GM19099 (cell line): ENCODE results near the gene ENPP7.

ENCODE experiments used
- POLR2A ChIP-seq: IDR thresholded peaks from 3 replicates; pipeline ENCODE4 v1.6.1; 2011; ENCODE audit warnings: low read depth; ENCODE audit not compliant: insufficient read length; ENCODE audit errors: extremely low read depth

The ENPP7 gene

DNA sequence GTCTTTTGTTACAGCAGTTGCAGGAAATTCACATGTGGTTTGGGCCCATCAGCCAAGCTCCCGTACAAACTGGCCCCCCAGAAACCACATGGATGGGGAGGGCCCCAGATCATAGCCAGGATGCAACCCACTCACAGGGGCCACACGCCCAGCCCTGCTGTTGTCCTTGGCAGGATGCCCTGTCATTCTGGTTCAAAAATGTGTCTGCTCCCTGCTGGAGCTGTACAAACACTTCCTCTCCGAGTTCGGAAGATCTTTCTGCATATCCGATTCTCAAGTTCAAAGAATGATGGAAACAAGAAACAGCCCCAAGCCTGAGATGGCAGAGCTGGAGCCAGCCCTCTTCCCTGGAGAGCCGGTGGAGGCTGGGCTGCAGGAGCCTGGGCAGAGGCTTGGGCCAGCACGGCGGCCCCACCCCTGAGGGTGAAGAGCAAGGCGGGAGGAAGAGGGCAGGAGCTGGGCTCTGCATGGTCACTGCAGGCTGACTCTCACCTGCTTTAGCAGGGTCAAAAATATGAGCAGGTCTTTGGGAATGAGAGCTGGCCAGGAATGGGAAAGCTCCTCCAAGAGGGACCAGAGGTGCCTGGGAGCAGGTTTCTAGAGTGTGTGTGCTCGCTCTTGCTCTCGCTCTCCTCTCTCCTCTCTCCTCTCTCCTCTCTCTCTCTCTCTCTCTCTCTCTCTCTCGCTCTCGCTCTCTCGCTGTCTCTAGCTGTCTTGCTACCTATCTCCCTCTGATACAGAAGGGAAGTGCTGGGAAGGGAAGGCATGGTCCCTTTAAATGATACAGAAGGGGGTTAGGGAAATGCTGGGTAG is 34.7 kb upstream of the ENPP7 start:
- TF ChIP-seq POLR2A = no peak

DNA sequence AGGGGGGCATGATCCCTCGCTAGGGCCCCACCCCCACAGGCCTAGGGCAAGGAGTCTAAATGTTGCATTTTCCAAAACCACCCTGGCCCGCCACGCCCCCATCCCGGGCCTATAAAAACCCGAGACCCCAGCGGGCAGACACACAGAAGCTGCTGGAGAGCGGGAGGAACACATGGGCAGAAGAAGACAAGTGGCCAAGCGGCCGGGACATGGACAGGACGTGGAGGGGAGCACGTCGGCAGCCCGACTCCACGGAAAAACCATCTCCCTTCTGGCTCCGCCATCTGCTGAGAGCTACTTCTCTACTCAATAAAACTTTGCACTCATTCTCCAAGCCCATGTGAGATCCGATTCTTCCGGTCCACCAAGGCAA is 34.1 kb upstream of the ENPP7 start:
- no peak for TF ChIP-seq POLR2A

DNA sequence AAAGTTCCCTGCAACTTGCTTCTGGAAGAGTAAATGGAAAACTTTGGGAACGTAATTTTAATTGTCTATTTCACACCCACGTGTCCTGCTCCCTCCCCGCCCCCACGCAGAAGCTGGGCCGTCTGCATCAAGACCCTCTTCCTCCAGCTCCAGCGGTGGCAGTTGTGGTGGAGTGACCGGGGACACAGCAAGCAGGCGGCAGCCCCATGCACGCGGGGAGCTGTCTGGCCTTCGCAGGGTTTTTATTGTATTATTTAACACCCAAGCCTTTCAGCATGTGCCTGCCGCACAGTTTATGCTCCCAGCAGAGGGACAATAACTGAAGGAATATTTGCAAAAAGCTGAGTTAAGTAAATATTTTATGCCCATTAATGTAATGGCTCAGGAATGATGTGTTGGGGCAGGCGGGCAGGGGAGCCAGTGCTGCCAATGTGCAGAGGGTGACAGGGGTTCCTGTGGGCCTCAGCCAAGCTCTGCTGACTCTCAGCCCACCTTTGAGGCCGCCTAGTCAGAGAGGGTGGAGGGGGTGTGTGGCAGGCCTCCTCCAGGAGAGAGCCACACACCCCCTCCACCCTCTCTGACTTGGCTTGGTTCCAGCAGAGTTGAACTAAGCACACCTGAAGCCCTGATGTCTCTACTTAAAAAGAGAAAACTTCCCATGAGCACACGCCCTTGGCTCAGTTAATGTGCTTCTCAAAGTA is 32.4 kb upstream of the ENPP7 start:
- TF ChIP-seq POLR2A = no peak

DNA sequence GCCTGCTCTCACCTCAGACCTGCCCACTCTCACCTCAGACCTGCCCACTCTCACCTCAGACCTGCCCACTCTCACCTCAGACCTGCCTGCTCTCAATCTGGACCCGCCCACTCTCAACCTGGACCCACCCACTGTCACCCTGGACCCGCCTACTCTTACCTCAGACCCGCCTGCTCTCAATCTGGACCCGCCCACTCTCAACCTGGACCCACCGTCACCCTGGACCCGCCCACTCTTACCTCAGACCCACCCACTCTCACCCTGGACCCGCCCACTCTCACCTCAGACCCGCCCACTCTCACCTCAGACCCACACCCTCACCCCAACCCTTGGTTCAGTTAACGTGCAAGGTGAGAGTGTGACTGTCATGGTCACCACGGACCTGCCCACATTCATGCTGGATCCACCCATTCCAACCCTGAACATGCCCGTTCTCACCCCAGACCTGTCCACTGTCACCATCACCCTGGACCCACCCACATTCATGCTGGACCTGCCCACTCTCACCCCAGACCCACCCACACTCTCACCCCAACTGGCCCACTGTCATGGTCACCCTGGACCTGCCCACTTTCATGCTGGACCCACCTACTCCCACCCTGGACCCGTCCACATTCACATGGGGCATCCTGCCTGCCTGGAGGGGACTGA is 31.2 kb upstream of the ENPP7 start:
- TF ChIP-seq POLR2A = no peak

DNA sequence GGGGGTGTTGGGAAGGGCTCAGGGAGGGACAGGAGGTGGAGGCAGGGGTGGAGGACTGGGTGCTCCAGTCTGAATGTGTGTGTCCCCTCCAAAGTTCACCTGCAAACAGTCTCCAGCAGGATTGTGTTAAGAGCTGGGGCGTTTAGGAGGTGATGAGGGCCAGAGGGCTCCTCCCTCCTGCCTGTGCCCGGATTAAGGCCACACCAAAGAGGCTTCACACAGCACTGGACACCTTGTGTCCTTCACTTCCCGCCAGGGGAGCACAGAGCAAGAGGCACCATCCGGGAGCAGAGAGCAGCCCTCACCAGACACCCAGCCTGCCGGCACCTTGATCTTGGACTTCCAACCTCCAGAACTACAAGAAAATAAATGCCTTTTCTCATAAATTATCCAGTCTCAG is 30.2 kb upstream of the ENPP7 start:
- TF ChIP-seq POLR2A = no peak

DNA sequence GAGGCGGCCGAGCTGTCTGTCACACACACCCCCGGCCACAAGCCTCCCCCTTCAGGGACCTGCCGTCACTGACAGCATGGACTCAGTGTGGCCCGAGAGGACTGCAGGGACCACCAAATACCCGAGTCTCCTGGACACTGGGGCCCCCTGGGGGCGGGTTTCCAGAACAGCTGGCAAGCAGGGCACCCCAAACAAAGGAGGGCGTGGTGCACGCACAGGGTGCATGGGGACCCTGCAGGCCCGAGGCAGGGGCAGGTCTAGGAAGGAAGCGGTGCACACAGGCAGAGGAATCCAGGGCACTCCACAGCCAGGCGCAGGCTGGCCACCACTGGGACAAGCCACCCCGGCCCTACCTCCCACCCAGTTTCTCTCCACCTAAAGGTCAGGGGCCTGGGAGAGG is 28.7 kb upstream of the ENPP7 start:
- no peak for TF ChIP-seq POLR2A

DNA sequence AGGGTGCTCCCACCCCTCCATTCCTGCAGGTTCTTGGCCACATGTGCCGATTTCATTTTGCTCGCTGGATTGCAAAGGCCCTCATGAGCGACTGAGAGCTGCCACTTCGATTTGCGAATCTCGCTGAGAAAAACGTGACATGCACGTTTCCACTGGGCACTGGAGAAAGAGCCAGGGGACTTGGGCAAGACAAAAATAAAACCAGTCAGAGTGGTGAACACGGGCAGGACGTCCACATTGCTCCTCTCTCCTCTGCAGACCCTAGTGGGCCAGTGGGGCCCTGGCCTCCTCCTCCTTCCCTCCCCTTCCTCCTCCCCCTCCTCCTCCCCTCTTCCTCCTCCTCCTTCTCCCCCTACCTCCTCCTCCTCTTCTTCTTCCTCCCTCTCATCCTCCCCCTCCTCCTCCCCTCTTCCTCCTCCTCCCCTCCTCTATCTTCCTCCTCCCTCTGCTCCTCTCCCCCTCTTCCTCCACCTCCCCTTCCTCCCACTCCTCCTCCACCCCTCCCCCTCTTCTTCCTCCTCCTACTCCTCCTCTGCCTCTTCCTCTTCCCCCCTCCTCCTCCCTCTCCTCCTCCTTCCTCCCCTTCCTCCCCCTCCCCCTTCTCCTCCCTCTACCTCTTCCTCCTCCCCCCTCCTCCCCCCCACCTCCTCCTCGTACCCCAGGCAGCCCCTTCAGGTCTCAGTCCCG is 28.1 kb upstream of the ENPP7 start:
- no peak for TF ChIP-seq POLR2A

DNA sequence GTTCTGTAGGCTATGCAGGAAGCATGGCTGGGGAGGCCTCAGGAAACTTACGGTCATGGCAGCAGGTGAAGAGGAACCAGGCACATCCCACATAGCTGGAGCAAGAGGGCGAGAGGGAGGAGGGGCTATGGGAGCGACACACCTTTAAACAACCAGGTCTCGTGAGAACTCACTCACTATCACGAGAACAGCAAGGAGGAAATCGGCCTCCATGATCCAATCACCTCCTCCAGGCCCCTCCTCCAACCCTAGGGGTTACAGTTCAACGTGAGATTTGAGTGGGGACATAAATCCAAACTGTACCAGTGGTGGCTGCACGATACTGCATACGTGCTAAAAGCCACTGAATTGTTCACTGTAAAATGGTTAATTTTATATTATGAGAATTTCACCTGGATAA is 26.1 kb upstream of the ENPP7 start:
- no peak for TF ChIP-seq POLR2A

DNA sequence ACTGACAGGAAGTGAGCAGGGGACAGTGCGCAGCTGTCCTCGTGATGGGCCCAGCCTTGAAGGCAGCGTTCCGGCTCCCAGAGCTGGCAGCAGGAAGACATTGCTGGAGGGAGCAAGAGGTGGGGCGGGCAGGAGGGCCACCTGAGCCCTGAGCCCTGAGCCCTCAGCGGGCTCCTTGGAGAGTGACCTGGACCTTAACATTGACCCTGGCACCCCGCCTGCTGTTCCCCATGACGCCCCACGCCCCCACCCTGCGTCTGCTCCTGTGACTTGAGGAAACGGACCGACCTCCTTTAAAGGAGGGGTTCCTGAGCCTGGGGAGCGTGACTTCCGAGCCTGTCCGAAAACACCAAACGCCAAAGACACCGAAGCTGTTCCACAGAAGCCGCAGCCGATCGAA is 25.1 kb upstream of the ENPP7 start:
- no peak for TF ChIP-seq POLR2A

DNA sequence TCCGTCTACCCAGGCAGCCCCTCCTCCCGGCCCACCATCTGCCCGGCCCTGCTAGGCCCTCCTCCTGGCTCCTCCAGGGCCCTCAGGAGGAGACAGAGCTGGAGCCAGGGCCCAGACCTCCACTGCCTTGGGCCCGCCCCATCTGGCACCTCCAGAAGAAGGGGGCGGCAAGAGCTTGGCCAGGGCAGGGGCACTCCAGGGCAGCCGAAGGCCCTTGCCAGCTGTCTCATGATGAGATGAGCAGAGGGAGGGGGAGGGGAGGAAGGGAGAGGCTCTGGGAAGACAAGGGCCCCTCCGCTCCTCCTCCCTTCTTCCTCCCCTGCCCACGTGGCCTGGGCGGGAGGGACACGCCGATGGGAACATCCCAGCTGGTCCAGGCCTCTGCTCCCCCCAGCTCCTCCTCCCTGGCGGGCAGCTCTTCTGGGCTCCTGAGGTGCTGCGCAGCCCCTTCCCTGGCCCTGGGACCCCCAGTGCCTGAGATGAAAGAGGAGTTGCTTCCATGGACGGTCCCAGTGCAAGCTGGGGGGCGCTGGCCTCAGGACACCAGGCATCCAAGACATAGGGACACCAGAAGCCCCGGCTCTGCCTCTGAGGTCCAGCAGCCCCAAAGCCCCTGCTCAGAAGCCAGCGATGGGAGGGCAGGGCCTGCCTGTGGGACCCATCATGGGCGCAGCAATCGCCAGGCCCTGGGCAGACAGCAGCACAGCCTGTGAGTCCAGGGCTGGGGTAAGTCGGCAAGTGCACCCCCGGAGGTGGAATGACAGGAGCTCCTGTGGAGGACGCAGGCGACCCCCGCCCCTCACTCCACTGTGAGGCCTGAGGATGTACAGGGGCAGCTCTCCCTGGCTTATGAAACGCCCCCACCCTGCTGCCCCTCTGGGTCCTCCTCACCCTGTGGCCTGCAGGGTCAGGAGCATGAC is 23.6 kb upstream of the ENPP7 start:
- no peak for TF ChIP-seq POLR2A

DNA sequence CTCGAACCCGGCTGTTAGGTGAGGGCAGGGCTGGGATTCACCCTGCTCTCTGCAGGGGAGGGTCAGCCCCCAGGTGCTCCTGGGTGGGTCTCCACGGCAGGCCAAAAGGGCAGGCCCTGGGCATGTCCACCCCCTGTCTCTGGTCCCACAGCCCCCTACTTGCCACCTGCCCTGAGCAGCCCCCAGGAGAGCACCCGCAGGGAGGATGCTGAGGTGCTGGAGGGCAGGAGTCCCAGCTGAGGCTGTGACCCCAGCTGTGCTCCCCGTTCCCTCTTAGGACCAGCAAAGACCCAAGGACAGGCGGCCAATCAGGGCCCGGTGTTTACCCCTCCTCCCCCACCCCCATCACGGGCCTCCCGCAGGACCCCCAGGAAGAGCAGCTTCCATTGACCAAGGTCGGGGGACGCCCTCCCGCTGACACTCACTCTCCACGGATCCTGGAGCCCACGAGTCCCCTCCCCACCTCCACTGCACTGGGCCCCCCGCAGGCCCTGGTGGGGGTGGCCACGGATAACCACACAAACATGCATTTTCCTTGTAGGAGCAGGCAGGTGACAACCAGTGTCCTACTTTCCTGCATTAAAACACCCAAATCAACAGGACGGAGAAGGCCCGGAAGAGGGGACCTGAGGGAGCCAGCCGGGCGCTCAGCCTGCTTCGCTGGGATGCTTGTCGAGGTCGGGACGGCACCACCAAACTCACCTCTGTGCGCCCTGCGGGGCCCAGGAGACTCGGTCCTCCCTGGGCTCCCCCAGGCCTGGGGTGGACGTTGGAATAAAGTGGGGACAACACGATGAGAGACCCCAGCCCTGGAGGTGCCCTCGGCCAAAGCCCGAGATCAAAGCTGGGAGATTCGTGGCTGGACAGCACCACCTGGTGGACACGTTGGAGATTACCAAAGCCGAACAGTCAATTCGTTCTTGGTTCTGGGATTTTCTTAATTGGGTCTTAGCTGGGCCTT is 22.5 kb upstream of the ENPP7 start:
- no peak for TF ChIP-seq POLR2A

DNA sequence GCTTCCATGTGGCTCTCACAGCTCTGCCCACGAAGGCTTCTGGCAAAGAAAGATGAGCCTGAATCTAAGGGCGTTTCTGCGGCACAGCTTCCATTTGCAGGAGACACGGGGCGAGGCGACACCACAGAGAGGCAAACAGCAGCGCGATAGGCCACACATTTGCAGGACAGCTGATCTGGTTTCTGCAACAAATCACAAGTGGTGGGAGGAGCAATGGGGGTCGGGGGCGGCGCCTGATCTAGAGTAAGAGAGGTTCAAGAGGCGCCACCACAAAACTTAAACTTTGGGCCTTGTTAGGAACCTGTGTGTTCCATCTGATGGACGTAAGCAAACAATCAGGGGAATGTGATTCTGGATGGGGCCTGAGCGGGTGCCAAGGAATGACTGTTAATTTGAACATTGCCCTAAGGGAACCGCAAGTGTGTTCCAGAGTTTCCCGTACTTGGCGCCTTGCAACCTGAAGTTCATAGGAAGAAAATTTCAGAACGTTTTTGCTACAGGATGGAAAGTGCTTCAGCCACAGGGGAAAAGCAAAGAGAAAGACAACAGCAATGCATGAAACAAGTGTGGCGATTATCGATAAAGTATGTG is 18.9 kb upstream of the ENPP7 start:
- TF ChIP-seq POLR2A = no peak

DNA sequence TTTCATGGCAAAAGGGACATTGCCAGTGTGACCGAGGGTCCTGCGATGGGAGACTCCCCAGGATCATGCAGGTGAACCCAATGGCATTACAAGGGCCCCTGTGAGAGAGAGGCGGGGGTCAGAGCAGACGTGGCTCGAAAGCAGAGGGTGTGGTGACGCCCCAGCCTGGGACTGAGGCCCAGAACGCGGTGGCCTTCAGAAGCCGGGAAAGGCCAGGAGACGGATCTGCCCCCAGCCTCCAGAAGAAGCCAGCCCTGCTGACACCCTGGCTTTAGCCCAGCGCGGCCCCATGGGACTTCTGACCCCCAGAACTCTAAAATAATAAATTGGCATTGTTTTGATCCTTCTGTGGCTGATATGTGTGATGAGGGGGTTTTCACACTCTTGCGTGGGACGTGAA is 17.4 kb upstream of the ENPP7 start:
- no peak for TF ChIP-seq POLR2A
